GM18907 (cell line): ENCODE results near the gene CCDC107.
A peak's percentile ranks its signal among the peaks of the same experiment; 100 is the strongest.

ENCODE experiments used
- ATAC-seq: cut with Tn5 transposase; IDR thresholded peaks from one replicate; pipeline ENCODE4 v1.9.1; 2021; ENCODE audit warnings: mild to moderate bottlenecking, moderate library complexity; ENCODE audit not compliant: unreplicated experiment

The CCDC107 gene

GRCh38 chr9:35682051-35682450, 24.0 kb downstream of the CCDC107 start:
- ATAC-seq = no peak

GRCh38 chr9:35682520-35683315, 24.6 kb downstream of the CCDC107 start:
- ATAC-seq = no peak

- no peak for ATAC-seq
Observed at GRCh38 chr9:35683323-35683722, 25.2 kb downstream of the CCDC107 start.

GRCh38 chr9:35684921-35685320, 26.8 kb downstream of the CCDC107 start:
- ATAC-seq = no peak

- no peak for ATAC-seq
Observed at GRCh38 chr9:35685506-35685905, 27.4 kb downstream of the CCDC107 start.

- ATAC-seq = no peak
Observed at GRCh38 chr9:35686222-35687203, 28.4 kb downstream of the CCDC107 start.

GRCh38 chr9:35687306-35687705, 29.2 kb downstream of the CCDC107 start:
- ATAC-seq = no peak

GRCh38 chr9:35687972-35688557, 30.0 kb downstream of the CCDC107 start:
- ATAC-seq = no peak

GRCh38 chr9:35688558-35689541, 30.8 kb downstream of the CCDC107 start:
- ATAC-seq = no peak

GRCh38 chr9:35689542-35690293, 31.6 kb downstream of the CCDC107 start, which contains the start of gene TPM2:
TPM2 (minus strand) TSS chr9:35689925; CDS start chr9:35689817, 108 bp downstream.
- ATAC-seq = no peak

GRCh38 chr9:35690294-35690613, 32.2 kb downstream of the CCDC107 start:
- ATAC-seq = no peak

- no peak for ATAC-seq
Observed at GRCh38 chr9:35690614-35691333, 32.7 kb downstream of the CCDC107 start.

- no peak for ATAC-seq
Observed at GRCh38 chr9:35691334-35691650, 33.2 kb downstream of the CCDC107 start.

- no peak for ATAC-seq
Observed at GRCh38 chr9:35691757-35692301, 33.7 kb downstream of the CCDC107 start.

GRCh38 chr9:35695943-35696401, 37.9 kb downstream of the CCDC107 start:
- no peak for ATAC-seq

- ATAC-seq = peak; percentile 74
Observed at GRCh38 chr9:35696520-35697215, 38.6 kb downstream of the CCDC107 start.

GRCh38 chr9:35697486-35697885, 39.4 kb downstream of the CCDC107 start:
- ATAC-seq = no peak

GRCh38 chr9:35698231-35698630, 40.1 kb downstream of the CCDC107 start:
- no peak for ATAC-seq
